Trophoblast cell (in vitro differentiated cells and primary cell): Measurements from ENCODE around the gene SLC66A1.

Experiments used
- DNase-seq, 2 donors: peaks; one replicate each; pipeline ENCODE4 v3.0.0-alpha.2; 2016
- H2AFZ ChIP-seq: 2 replicates; pipeline ENCODE4 v1.6.1; 2013; ENCODE audit warnings: low read length, moderate library complexity, mild to moderate bottlenecking; ENCODE audit not compliant: insufficient read depth, poor library complexity
- H2AK5ac ChIP-seq: 2 replicates; pipeline ENCODE4 v1.6.1; 2013; ENCODE audit warnings: mild to moderate bottlenecking, low read length
- H2BK120ac ChIP-seq: 2 replicates; pipeline ENCODE4 v1.6.1; 2013; ENCODE audit warnings: low read length, mild to moderate bottlenecking, moderate library complexity; ENCODE audit not compliant: insufficient read depth, poor library complexity
- H2BK12ac ChIP-seq: 2 replicates; pipeline ENCODE4 v1.6.1; 2013; ENCODE audit warnings: mild to moderate bottlenecking, low read length, moderate library complexity
- H2BK5ac ChIP-seq: 2 replicates; pipeline ENCODE4 v1.6.1; 2013; ENCODE audit warnings: low read length, low read depth, moderate library complexity, mild to moderate bottlenecking; ENCODE audit not compliant: poor library complexity
- H3K14ac ChIP-seq: 2 replicates; pipeline ENCODE4 v1.6.1; 2013; ENCODE audit warnings: mild to moderate bottlenecking, low read length
- H3K18ac ChIP-seq: 2 replicates; pipeline ENCODE4 v1.6.1; 2013; ENCODE audit warnings: mild to moderate bottlenecking, low read length
- H3K23ac ChIP-seq: 2 replicates; pipeline ENCODE4 v1.6.1; 2013; ENCODE audit warnings: low read length
- H3K27ac ChIP-seq: 2 replicates; pipeline ENCODE4 v1.5.1; 2013; ENCODE audit warnings: low read depth, mild to moderate bottlenecking, inconsistent platforms, low read length, moderate library complexity
- H3K27me3 ChIP-seq: 2 replicates; pipeline ENCODE4 v1.6.1; 2013; ENCODE audit warnings: inconsistent platforms, mild to moderate bottlenecking, low read length, moderate library complexity; ENCODE audit not compliant: insufficient read depth
- H3K36me3 ChIP-seq, 2 experiments: 1 replicate in 1 of 2; 2 replicates in 1 of 2; pipeline ENCODE4 v1.6.1; 2013; ENCODE audit warnings: low read length in 2 of 2, mild to moderate bottlenecking in 2 of 2, moderate library complexity in 1 of 2; ENCODE audit not compliant: insufficient read depth in 2 of 2, control insufficient read depth in 1 of 2
- H3K4ac ChIP-seq: 2 replicates; pipeline ENCODE4 v1.6.1; 2013; ENCODE audit warnings: low read depth, mild to moderate bottlenecking, low read length, moderate library complexity
- H3K4me1 ChIP-seq, 2 experiments: 1 replicate in 1 of 2; 2 replicates in 1 of 2; pipeline ENCODE4 v1.6.1; 2013; ENCODE audit warnings: low read length in 2 of 2, mild to moderate bottlenecking in 2 of 2, moderate library complexity in 1 of 2; ENCODE audit not compliant: insufficient read depth in 2 of 2, control insufficient read depth in 1 of 2
- H3K4me2 ChIP-seq: 2 replicates; pipeline ENCODE4 v1.6.1; 2013; ENCODE audit warnings: inconsistent platforms, mild to moderate bottlenecking, low read length, moderate library complexity
- H3K4me3 ChIP-seq: 2 replicates; pipeline ENCODE4 v1.5.1; 2013; ENCODE audit warnings: mild to moderate bottlenecking, low read depth, low read length, inconsistent platforms
- H3K79me1 ChIP-seq: one replicate; pipeline ENCODE4 v1.6.1; 2013; ENCODE audit warnings: low read length
- H3K79me2 ChIP-seq: 2 replicates; pipeline ENCODE4 v1.6.1; 2013; ENCODE audit warnings: low read length, mild to moderate bottlenecking; ENCODE audit not compliant: control insufficient read depth, insufficient read depth, poor library complexity
- H3K9ac ChIP-seq: 2 replicates; pipeline ENCODE4 v1.6.1; 2013; ENCODE audit warnings: mild to moderate bottlenecking, low read length
- H3K9me3 ChIP-seq: 2 replicates; pipeline ENCODE4 v1.6.1; 2013; ENCODE audit warnings: low read depth, mild to moderate bottlenecking, control low read depth, inconsistent platforms, low read length; ENCODE audit not compliant: insufficient read depth
- H4K12ac ChIP-seq: 2 replicates; pipeline ENCODE4 v1.6.1; 2013; ENCODE audit warnings: low read depth, mild to moderate bottlenecking, low read length, moderate library complexity
- H4K8ac ChIP-seq: 2 replicates; pipeline ENCODE4 v1.6.1; 2013; ENCODE audit warnings: low read depth, mild to moderate bottlenecking, low read length, moderate library complexity
- H4K91ac ChIP-seq: one replicate; pipeline ENCODE4 v1.6.1; 2013; ENCODE audit warnings: low read depth, mild to moderate bottlenecking, low read length, moderate library complexity
- WGBS: extraction: QIAGEN DNeasy Blood & Tissue Kit; methylation state at CpG from one replicate; pipeline ENCODE4 v1.1.7; 2013; ENCODE audit warnings: missing lambda C conversion rate; ENCODE audit not compliant: insufficient read length, insufficient coverage; ENCODE audit errors: extremely low coverage; 5-methylcytosine and 5-hydroxymethylcytosine counted together

SLC66A1 gene

GRCh38 chr1:19333587-19334354 is 21.6 kb downstream of the SLC66A1 start:
- Histone ChIP-seq H3K4ac (no peak overlapping the region), H3K36me3 (peaks cover 5 to 12% of the 10 kb centered on the region in 2 experiments), H3K14ac (no peak overlapping the region), H3K9me3 (peaks cover 1% of the 10 kb centered on the region), H3K4me2 (no peak overlapping the region), H2BK5ac (no peak overlapping the region), H2BK12ac (no peak overlapping the region), H4K12ac (no peak overlapping the region), H3K4me1 (peaks cover 17 to 25% of the 10 kb centered on the region in 2 experiments), H4K91ac (no peak overlapping the region), H2BK120ac (no peak overlapping the region), H4K8ac (no peak overlapping the region), H2AFZ (no peak overlapping the region), H3K27ac (no peak overlapping the region), H3K4me3 (no peak overlapping the region), H2AK5ac (no peak overlapping the region), H3K18ac (no peak overlapping the region), H3K79me2 (no peaks in the 10 kb centered on the region), H3K27me3 (no peaks in the 10 kb centered on the region), H3K23ac (no peak overlapping the region), H3K79me1 (peaks cover 11% of the 10 kb centered on the region), H3K9ac (no peak overlapping the region)
- no CpG with 5 or more reads among the region's 9 CpGs for WGBS
- DNase-seq = peak; percentile 89 to 90

DNA sequence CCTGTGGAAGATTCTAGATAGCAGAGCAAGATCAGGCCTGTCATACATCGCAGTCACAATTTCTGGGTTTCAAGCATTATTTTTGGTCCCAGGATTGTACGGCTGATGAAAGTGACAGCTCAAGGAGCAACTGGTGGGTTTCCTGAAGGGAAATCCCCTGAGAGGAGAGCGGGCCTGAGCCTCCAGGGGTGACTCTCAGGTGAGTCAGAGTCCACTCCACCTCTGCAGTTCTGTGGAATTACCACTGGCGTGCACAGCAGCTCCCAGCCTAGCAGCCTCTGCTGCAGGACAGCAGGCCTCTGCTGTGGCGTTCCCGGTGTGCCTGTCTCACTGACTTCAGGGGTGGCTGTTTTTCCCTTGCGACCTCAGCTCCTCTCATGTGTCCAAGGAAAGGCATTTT is 24.4 kb downstream of the SLC66A1 start:
- H3K36me3 ChIP-seq = peaks cover 12 to 19% of the 10 kb centered on the region in 2 experiments
- no peak overlapping the region for H3K14ac ChIP-seq
- no peak overlapping the region for H3K9ac ChIP-seq
- peaks cover 11% of the 10 kb centered on the region for H3K79me1 ChIP-seq
- peak overlapping the region; percentile 4 for H2BK120ac ChIP-seq
- H3K9me3 ChIP-seq = peaks cover 1% of the 10 kb centered on the region
- H2BK5ac ChIP-seq = no peak overlapping the region
- no peak overlapping the region for H3K4ac ChIP-seq
- peak overlapping the region; percentile 79 for H3K27ac ChIP-seq
- H3K4me3 ChIP-seq = no peak overlapping the region
- no peaks in the 10 kb centered on the region for H3K27me3 ChIP-seq
- H4K12ac ChIP-seq = no peak overlapping the region
- no peak overlapping the region for H2AFZ ChIP-seq
- no peak overlapping the region for H4K8ac ChIP-seq
- peak overlapping the region; percentile 23 for H2BK12ac ChIP-seq
- peak overlapping the region; percentile 27 for H3K18ac ChIP-seq
- H4K91ac ChIP-seq = peak overlapping the region; percentile 56
- no peak overlapping the region for H3K23ac ChIP-seq
- H3K4me2 ChIP-seq = no peak overlapping the region
- peaks cover 27 to 35% of the 10 kb centered on the region in 2 experiments for H3K4me1 ChIP-seq
- no CpG with 5 or more reads among the region's 7 CpGs for WGBS
- no peaks in the 10 kb centered on the region for H3K79me2 ChIP-seq
- peak; percentile 23 to 49 for DNase-seq
- H2AK5ac ChIP-seq = no peak overlapping the region

DNA sequence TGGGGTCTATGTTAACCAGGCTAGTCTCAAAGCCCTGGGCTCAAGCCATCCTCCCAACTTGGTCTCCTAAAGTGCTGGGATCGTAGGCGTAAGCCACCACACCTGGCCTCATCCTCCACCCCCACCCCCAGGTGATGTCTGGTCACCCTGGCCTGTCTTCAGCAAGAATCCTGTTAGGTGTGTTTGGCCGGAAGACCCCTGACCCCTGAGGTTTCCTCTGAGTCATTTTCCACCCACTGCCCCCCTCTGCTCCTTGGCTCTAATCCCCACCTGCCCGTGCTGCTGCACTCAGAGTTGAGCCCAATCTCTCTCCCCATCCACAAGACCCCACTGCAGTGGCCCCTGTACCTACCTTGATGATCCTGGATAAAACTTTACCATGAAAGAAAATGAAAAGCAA is 25.2 kb downstream of the SLC66A1 start:
- Histone ChIP-seq H3K79me2 (no peaks in the 10 kb centered on the region), H3K36me3 (peaks cover 16 to 23% of the 10 kb centered on the region in 2 experiments), H2BK12ac (no peak overlapping the region), H2AFZ (no peak overlapping the region), H3K14ac (no peak overlapping the region), H2AK5ac (no peak overlapping the region), H3K79me1 (peaks cover 11% of the 10 kb centered on the region), H3K4me3 (no peak overlapping the region), H3K9me3 (peaks cover 1% of the 10 kb centered on the region), H4K12ac (no peak overlapping the region), H3K9ac (no peak overlapping the region), H3K4me1 (peaks cover 27 to 35% of the 10 kb centered on the region in 2 experiments), H3K4ac (no peak overlapping the region), H3K27ac (peak overlapping the region; percentile 79), H2BK120ac (no peak overlapping the region), H3K27me3 (no peaks in the 10 kb centered on the region), H3K4me2 (peak overlapping the region; percentile 25), H3K18ac (no peak overlapping the region), H4K91ac (peak overlapping the region; percentile 56), H3K23ac (no peak overlapping the region), H2BK5ac (peak overlapping the region; percentile 26), H4K8ac (no peak overlapping the region)
- no CpG with 5 or more reads among the region's 4 CpGs for WGBS
- DNase-seq = no peak

DNA sequence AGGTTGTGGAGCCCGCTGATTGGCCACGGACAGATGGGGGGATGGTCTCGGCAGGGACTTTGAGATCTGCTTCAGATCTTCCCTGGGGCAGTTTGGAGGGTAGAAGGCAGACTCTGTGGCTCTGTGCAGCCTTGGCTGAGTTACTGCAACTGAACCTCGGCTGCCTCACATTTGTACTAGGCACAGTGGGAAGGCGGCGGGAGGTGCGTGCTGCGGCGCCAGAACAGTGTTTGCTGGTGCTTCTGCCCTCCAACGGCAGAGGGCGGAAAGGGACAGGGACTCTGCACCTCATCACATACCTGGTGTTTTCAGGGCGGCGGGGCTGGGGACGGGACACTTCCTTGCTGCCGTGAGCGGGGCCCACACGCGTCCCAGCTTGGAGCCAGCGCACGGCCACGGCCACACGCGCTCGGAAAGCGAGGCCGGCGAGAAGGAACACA is 26.2 kb downstream of the SLC66A1 start:
- Histone ChIP-seq H3K4me3 (no peak overlapping the region), H2BK120ac (peak overlapping the region; percentile 47), H3K4me1 (peaks cover 27 to 35% of the 10 kb centered on the region in 2 experiments), H3K27me3 (no peaks in the 10 kb centered on the region), H2AK5ac (no peak overlapping the region), H3K27ac (peak overlapping the region; percentile 95), H3K4ac (no peak overlapping the region), H3K79me2 (no peaks in the 10 kb centered on the region), H3K18ac (peak overlapping the region; percentile 40), H3K4me2 (peak overlapping the region; percentile 26), H4K91ac (peak overlapping the region; percentile 87), H3K36me3 (peaks cover 26 to 32% of the 10 kb centered on the region in 2 experiments), H3K79me1 (peaks cover 11% of the 10 kb centered on the region), H3K9ac (no peak overlapping the region), H4K8ac (peak overlapping the region; percentile 68), H2AFZ (no peak overlapping the region), H3K9me3 (peaks cover 3% of the 10 kb centered on the region), H3K14ac (peak overlapping the region; percentile 73), H2BK12ac (no peak overlapping the region), H4K12ac (no peak overlapping the region), H3K23ac (no peak overlapping the region), H2BK5ac (peak overlapping the region; percentile 66)
- peak; percentile 79 to 85 for DNase-seq
- no CpG with 5 or more reads among the region's 27 CpGs for WGBS
